Brain microvascular endothelial cell (primary cell): ENCODE measurements around the gene SETD1B.

Experiments used
- DNase-seq: peaks from one replicate; pipeline ENCODE4 v3.0.0-alpha.2; 2020
- H3K27ac ChIP-seq: fragments of 250-450 bp; sonication (Bioruptor Pico); 2 replicates; pipeline ENCODE4 v1.5.1; 2020; ENCODE audit warnings: mild to moderate bottlenecking, moderate library complexity
- H3K27me3 ChIP-seq: fragments of 250-450 bp; sonication (Bioruptor Pico); replicated peaks from 2 replicates; pipeline ENCODE4 v1.5.1; 2020; ENCODE audit warnings: mild to moderate bottlenecking
- H3K36me3 ChIP-seq: fragments of 250-450 bp; sonication (Bioruptor Pico); replicated peaks from 2 replicates; pipeline ENCODE4 v1.5.1; 2020; ENCODE audit warnings: mild to moderate bottlenecking
- H3K4me3 ChIP-seq: 2 replicates; pipeline ENCODE4 v1.5.1; 2011; ENCODE audit warnings: low read depth, mild to moderate bottlenecking, control low read depth, low read length, moderate library complexity
- in situ Hi-C: cut with HindIII; loops from 2 replicates; pipeline ENCODE4 v1.10.0; 2017; ENCODE audit warnings: low sequenced_read_pairs, low pct_ligation_motif_present
- TF ChIP-seq, protein P1 (sequence below): IDR thresholded peaks from 2 replicates; pipeline ENCODE4 v1.5.1; 2011; ENCODE audit warnings: low read depth, mild to moderate bottlenecking, moderate library complexity, low read length, control low read depth, inconsistent platforms; ENCODE audit errors: missing control alignments

SETD1B gene

DNA sequence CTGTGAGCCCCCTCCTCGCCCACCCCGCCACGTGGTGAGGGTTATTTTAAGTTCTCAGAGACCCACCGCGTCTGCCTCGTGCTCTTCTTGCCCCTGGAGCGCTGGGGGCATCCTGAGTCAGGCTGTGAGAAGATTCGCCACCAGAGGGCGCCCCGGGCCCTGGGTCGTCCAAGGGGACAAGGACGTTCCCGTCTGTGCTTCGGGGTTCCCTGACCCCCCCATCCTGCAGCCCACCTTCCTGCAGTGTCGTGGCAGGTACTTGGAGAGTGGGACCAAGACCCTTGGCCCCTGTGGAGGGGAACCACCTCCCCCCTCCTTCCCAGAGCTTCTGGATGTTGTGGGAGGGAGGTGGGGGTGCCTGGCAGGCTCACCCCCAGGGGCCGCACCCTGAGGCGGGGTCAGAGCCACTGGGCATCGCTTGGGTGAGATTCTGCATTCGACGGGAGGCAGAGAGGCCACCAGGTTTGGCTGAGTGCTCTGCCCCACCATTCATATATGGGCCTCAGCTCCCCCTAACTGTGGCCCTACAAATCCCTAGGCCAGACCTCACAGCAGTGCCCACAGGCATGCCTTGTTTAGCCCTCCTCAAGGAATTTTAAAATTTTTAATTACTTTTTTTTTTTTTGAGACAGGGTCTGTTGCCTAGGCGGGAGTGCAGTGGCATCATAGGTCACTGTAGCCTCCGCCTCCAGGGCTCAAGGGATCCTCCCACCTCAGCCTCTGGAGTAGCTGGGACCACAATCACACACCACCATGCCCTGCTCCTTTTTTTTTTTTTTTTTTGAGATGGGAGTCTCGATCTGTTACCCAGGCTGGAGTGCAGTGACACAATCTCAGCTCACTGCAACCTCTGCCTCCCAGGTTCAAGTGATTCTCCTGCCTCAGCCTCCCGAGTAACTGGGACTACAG lies 27.4 kb upstream of the SETD1B start:
- in situ Hi-C loops, result no loop called here
- no peak for DNase-seq
- H3K4me3 ChIP-seq, result no peak overlapping the region
- H3K27me3 ChIP-seq, result no peaks in the 10 kb centered on the region
- peaks cover 2% of the 10 kb centered on the region for H3K36me3 ChIP-seq
- no peak overlapping the region for H3K27ac ChIP-seq
- TF ChIP-seq, protein P1, sequence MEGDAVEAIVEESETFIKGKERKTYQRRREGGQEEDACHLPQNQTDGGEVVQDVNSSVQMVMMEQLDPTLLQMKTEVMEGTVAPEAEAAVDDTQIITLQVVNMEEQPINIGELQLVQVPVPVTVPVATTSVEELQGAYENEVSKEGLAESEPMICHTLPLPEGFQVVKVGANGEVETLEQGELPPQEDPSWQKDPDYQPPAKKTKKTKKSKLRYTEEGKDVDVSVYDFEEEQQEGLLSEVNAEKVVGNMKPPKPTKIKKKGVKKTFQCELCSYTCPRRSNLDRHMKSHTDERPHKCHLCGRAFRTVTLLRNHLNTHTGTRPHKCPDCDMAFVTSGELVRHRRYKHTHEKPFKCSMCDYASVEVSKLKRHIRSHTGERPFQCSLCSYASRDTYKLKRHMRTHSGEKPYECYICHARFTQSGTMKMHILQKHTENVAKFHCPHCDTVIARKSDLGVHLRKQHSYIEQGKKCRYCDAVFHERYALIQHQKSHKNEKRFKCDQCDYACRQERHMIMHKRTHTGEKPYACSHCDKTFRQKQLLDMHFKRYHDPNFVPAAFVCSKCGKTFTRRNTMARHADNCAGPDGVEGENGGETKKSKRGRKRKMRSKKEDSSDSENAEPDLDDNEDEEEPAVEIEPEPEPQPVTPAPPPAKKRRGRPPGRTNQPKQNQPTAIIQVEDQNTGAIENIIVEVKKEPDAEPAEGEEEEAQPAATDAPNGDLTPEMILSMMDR, result peak; percentile 92

DNA sequence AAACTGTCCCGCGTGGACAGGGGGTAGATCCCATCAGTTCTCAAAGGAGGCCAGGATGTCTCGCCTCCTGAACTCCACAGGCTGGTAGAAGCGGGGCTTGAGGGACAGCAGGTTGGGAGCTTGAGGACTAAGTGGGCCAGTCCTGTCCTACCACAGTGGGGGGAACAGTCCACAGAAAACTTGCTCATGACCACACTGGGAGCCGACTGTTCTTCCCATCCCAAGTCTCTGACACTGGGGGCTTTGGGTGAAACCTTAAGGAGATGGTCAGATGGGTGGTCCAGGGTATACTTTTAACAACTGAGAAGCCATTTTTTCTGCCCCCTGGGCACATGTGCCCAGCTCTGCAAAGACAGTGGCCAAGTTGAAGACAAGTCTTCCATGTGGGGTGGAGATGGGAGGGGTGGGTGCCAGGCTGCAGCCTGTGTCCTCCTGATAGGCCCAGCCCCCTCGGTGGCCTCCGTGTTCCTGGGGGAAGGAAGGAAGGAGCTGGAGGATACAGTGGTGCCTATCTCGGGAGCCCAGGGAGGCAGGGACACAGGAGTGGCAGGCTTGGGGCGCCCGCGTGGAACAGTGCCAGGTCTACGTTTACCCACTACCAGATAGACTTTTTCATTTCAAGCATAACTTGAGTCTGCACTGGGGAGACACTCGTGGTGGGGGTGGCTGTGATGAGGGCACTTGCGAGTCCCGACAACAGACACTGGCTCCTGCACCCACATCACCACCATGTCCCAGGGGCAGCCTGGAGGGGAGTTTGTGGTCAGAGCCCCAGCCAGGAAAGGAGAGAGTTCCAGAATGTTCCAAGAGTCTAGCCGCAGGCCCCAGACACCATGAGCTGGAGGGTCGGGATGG lies 25.0 kb upstream of the SETD1B start:
- Histone ChIP-seq H3K4me3 (no peak overlapping the region), H3K27me3 (no peaks in the 10 kb centered on the region), H3K36me3 (peaks cover 2% of the 10 kb centered on the region), H3K27ac (no peak overlapping the region)
- in situ Hi-C loops, result no loop called here
- TF ChIP-seq, protein P1, result no peak
- DNase-seq, result no peak

DNA sequence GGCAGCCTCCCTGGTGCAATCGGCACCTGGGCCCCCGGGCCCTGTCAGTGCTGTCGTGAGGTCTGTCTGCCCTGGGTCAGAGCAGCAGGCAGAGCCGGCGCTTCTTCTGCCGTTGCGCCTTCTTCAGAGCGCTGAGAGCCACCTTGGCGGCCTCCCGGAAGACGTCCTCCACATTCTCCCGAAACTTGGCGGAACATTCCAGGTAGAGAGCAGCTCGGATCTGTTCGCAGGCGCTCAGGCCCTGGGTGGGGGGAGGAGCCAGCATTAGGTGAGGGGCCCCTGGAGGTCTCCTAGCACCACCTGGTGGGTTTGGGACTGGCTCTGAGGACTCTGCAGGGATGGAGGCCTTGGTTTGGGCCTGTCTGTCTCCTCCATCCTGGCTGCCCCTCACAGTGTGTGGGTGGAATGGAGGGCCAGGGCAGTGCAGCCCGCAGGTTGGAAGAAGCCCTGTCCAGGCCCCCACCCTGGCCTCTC lies 24.4 kb upstream of the SETD1B start:
- Histone ChIP-seq H3K4me3 (no peak overlapping the region), H3K27ac (no peak overlapping the region), H3K27me3 (no peaks in the 10 kb centered on the region), H3K36me3 (peaks cover 2% of the 10 kb centered on the region)
- in situ Hi-C loops, result no loop called here
- DNase-seq, result no peak
- TF ChIP-seq, protein P1, result no peak

DNA sequence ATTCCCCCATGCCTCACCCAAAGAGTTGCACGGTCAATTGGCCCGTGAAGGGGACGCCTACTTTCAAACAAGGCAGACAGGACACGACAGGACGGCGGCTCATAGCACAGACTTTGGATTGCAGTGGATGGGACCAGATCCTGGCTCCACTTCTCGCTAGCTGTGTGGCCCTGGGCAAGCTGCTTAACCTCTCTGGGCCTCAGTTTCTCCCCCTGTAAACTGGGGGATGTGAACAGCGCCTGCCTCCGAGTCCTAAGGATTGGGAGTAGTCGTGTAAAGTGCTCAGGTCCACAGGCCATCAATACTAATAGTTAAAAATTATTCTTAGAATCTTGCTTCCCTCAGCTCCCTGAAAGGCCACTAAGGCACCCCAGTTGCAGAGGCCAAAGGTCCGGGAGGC lies 23.4 kb upstream of the SETD1B start:
- TF ChIP-seq, protein P1, result no peak
- peaks cover 2% of the 10 kb centered on the region for H3K36me3 ChIP-seq
- in situ Hi-C loops, result no loop called here
- no peak for DNase-seq
- no peak overlapping the region for H3K4me3 ChIP-seq
- H3K27me3 ChIP-seq, result no peaks in the 10 kb centered on the region
- H3K27ac ChIP-seq, result no peak overlapping the region

DNA sequence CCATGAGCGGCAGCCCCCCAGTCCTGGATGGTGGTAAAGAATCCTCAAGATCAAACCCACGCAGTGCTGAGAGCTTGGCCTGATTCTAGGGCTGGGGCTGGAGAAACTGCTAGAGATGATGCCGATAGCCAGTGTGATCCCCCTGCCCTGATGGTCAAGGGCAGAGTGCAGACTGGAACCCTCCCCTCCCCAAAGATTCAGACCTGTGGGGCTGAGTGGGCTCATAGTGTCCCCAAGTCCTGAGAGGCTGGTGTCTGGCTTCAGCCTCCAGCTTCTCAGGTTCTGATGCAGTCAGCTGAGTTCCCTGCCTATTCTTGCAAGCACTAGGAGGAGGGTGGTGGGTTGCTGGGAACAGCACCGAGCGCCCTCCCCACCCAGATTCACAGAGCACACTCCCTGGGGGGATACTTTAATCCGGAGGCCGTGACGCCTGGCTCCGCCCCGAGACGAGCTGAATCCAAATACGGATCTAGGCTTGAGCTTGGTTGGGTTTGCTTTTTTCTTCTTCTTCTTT lies 22.3 kb upstream of the SETD1B start:
- TF ChIP-seq, protein P1, result no peak
- peak overlapping the region; percentile 46 for H3K27ac ChIP-seq
- peaks cover 2% of the 10 kb centered on the region for H3K36me3 ChIP-seq
- DNase-seq, result no peak
- in situ Hi-C loops, result no loop called here
- H3K4me3 ChIP-seq, result no peak overlapping the region
- no peaks in the 10 kb centered on the region for H3K27me3 ChIP-seq
